GM21515 (cell line): ENCODE results near the gene FAM53B.

Experiments
- ATAC-seq: cut with Tn5 transposase; IDR thresholded peaks from one replicate; pipeline ENCODE4 v1.9.1; 2021; ENCODE audit not compliant: unreplicated experiment

Gene FAM53B

GRCh38 chr10:124665558-124665957 is 78.6 kb downstream of the FAM53B start:
- no peak for ATAC-seq

GRCh38 chr10:124665091-124665490 is 79.1 kb downstream of the FAM53B start:
- ATAC-seq: no peak

DNA sequence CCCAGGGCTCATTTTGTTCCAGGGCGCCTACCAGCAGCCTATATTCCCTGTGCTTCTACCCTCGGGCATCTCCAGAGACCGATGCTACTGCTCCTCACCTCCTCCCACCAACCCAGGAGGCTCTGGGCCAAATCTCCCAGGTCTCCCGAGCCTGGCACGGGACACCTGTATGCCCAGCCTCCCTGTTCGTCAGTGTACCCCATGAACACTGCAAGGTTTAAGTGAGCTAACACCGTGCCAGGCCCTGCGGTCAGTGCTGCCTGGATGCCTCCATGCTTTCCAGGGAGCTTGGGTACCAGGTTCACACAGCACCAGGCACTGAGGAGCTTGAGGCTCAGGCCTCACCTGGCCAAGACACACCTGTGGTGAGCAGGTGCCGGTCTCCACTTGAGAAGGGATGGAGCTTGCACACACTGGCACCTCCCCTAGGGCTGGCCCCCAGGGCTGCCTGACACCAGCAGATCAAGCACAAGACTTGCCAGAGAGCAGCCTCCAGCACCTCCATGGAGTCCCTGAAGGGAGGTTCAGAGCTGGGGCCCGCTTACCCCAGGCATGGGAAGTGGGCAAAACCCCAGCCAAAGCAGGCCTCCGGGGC is 80.3 kb downstream of the FAM53B start:
- ATAC-seq: no peak

- ATAC-seq: no peak
Measured at GRCh38 chr10:124663228-124663627, 81.0 kb downstream of the FAM53B start.

GRCh38 chr10:124661660-124662180 is 82.5 kb downstream of the FAM53B start:
- ATAC-seq: no peak

- ATAC-seq: no peak
Measured at GRCh38 chr10:124660404-124661125, 83.6 kb downstream of the FAM53B start.

GRCh38 chr10:124659380-124659779 is 84.8 kb downstream of the FAM53B start:
- no peak for ATAC-seq

DNA sequence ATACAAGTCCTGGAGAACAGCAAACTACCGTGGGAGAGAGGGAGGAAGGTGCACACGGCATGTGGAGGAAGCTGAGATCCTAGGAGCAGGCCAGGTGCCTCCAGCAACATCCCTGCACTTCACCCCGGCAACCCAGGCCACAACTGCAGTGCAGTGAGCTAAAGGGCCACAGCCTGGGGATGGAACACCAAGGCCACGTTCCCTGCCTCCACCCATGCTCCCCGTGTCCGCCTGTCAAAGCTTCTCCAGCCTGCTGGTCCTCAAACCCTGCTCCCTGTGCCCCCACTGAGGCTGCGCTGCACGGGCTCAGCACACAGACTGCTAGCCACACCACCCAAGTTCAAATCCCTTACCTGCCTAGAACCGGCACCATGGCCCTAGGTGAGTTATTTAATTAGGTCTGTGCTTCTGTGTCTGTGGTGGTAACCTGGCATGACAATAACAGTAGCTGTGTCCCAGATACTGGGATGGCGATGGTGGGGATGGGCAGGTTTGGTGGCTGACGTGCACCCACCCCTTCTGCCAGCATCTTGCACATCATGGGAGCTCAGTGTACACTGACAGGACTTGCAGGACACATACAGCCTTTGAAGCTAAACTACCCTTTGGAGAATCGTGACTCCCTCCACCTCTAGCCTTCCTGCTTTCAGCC is 85.5 kb downstream of the FAM53B start:
- no peak for ATAC-seq

GRCh38 chr10:124657806-124658205 is 86.4 kb downstream of the FAM53B start:
- ATAC-seq: no peak

DNA sequence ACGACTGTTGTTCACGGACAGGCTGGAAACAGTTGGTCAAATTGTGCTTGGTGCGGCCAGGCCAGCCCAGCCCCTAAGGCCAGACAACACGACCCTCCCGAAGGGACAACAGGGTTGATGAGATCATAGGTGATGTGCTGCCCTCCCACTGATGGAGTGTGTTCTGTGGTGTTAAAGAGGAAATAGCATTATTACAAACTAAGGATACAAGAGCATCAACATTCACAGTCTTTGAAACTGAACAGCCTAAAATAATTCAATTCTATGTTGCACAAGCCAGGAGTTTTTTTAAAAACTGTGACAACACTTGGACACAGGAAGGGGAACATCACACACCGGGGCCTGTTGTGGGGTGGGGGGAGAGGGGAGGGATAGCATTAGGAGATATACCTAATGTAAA is 87.6 kb downstream of the FAM53B start:
- no peak for ATAC-seq

DNA sequence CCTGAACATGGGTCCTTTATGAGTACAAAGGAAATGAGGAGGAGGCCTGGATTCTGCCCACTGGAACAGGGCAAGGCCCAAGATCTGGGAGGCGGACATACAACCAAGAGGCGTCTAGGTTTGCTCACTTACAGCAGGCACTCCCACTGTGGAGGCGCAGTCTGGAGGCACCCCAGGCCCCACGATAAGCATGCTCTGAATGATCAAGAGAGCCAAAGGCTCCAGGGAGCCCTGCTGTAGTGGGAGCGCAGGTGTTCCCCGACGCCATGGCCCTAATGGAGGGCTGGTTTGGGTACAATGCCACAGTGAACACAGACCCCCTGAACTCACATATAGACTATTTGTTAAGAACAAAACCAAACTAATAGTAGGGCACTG is 88.1 kb downstream of the FAM53B start:
- ATAC-seq: no peak

GRCh38 chr10:124655191-124656112 is 88.7 kb downstream of the FAM53B start:
- no peak for ATAC-seq

- no peak for ATAC-seq
Measured at GRCh38 chr10:124654686-124655085, 89.5 kb downstream of the FAM53B start.

DNA sequence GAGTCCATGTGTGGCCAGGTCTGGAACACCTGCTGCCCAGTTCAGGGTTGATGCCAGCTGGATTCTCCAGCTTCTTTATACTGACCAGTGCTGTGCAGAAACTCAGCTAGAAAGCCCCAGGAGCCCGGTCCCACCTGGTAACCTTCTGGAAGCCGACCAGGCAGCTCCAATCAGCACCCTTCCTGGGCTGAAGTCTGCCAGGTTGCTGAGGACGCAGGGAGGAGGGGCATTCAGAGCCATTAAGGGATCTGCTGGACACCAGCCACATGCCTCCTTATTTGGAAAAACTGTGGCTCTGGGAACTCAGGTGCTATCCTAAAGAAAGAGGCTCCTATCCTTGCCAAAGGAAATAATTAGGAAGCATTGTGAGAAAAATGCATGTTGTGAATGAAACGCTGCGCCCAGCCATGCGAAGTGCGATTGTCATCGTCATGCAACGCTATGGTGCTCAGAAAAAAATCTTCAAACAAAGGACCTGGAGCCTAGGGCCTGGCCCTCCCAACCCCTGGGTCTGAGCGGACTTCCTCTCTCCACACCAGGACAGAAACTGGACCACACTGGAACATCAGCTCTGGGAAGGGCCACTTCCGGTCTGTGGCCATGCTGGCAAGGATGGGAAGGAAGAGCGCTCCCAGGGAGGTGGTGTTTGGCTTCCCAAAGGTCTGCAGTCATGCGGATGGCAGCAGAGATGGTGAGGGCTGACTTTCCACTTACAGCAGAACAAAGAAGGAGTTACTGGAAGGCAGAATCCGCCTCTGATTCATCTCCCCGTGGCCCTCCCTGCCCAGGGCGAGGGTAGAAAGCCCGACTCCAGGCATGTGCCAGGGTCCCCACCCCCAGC is 90.1 kb downstream of the FAM53B start:
- no peak for ATAC-seq

DNA sequence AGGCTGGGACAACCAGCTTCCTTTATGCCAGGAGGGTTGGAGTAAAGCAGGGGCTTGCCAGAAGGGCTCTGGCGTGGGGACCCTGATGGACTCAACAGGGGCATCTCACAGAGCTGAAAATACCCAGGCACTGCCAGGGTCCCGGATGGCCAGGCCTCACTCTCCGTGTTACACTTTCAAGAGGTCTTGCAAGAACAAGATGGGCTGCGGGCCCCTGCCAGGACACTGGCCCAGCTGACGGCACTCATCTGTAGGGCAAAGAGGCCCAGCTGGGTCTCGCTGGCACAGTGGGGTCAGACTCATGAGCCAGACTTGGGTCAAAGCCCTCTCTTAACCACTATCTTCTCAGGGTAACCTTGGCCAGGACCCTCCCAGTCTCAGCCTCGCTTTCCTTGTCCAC is 90.9 kb downstream of the FAM53B start:
- ATAC-seq: no peak

DNA sequence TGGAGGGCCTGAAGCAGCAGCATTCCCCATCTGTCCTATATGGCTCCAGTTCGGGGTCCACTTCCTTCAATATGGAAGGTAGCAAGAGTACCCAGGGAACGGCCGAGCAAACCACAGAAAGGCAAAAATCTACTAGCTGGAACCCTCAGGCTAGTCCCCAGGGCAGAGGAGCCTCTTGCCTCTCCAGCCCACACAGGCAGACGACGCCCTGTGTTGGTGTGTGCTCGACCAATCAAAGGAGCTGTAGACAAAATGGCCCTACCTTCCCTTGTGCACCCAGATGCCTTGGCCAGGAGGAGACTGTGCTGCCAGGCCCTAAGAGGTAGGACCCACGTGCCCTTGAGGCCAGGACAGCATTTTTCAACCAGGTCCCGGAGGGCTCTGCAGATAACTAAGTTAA is 91.5 kb downstream of the FAM53B start:
- ATAC-seq: no peak

DNA sequence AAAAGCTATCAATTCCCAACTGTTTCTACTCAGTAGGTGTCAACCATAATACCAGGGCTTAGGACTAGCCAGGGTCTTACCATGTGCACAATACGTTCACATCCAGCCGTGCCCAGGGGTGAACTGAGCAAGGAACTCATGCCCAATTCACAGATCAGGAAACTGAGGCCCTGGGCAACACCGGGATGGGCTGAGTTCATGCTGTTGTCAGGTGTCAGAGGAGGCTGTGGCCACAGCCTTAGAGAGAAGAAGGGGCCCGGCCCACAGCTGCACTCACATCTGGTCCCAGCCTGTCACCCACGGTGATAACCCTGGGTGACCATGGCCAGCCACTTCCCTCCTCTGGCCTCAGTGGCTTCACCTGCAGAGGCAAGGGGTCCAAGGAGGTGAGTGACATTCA is 92.0 kb downstream of the FAM53B start:
- no peak for ATAC-seq

GRCh38 chr10:124651402-124651891 is 92.7 kb downstream of the FAM53B start:
- ATAC-seq: no peak

DNA sequence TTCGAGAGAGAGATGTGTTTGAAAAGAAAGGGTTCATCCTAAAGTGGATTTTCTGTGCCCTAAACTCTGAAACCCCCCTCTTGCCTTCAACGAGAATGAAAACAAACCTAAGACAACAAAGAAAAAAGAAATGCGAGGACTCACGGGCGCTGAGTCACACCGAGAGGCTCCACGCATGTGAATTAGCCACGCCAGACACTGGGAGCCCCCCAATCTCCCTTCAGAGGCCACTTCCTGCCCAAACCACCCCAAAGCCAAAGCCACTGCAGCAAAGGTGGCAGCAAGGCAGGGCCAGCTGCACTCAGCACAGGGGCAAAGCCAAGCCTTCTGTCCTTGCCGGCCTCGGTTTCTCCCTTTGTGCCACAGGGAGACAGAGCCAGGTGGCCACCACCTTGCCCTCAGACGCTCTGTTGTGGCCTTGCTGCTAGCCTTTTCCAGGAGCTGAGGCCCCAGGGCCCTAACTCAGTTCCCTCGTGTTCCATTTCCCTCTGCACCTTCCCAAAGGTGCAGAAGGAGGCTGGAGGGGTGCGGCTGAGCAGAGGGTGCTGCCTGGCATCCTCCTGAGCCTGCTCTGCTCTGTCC is 93.3 kb downstream of the FAM53B start:
- ATAC-seq: no peak

GRCh38 chr10:124650263-124650662 is 93.9 kb downstream of the FAM53B start:
- no peak for ATAC-seq
